ENCODE measurements around the gene P2RX1. TPM values are rescaled to one million over a fixed set of nuclear protein-coding genes. Genes with fewer than 3 reads are reported as not detected.

Gene P2RX1
- total and polyA plus RNA-seq, 2 donors (not counting 1 experiment from before 2014, with no cell fraction given), result 25.7 to 84.7 TPM

DNA sequence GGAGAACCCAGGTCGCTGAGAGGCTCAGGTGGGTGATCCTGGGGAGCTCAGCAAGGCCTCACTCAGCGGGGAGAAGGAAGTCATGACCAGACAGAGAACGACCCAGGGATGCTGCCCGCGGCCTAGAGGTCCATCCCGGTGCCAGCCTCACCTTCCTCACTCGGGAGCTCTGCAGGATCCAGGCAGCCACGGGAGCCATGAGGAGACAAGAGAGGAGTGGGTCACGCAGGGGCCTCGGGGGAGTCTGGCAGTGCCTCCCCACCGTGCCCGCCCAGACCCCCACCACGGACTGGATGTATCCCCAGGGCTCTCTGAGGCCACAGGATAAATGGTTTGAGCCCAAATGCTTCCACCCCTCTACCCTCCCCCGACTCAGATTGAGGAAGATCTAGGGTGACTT lies 37.3 kb upstream of the P2RX1 start:
- H3K27me3 Mint-ChIP-seq, result no peaks in the 10 kb centered on the region
- H3K4me3 Mint-ChIP-seq, result no peak overlapping the region
- no peak for ATAC-seq (ENCODE audit: low read depth)
- 92% methylated on average over 11 of the region's 14 CpGs for WGBS (ENCODE audit: insufficient coverage)
- POLR2A ChIA-PET, result no interaction called here
- Histone ChIP-seq H3K9ac (ENCODE audit: low read length) (no peak overlapping the region), H3K27me3 (replicated peaks in 1 of 4; ENCODE audit: control extremely low read depth in 1 of 4, control insufficient read depth in 3 of 4, insufficient read depth in 4 of 4, low read length in 3 of 4) (no peaks in the 10 kb centered on the region), H3K9me3 (ENCODE audit: control extremely low read depth in 1 of 3, control insufficient read depth in 2 of 3, insufficient read depth in 1 of 3, low read length in 2 of 3) (no peaks in the 10 kb centered on the region), H4K20me1 (ENCODE audit: control insufficient read depth, insufficient read depth, low read length, poor library complexity, severe bottlenecking) (peaks cover 97% of the 10 kb centered on the region), H2AFZ (ENCODE audit: insufficient read depth, low read depth, low read length, poor library complexity, severe bottlenecking) (no peak overlapping the region), H3K4me1 (ENCODE audit: control insufficient read depth in 2 of 2, insufficient read depth in 2 of 2, low read length in 2 of 2) (peaks cover 19 to 37% of the 10 kb centered on the region in 2 donors), H3K4me3 (ENCODE audit: control extremely low read depth in 1 of 5, extremely low read depth in 1 of 5, insufficient read depth in 1 of 5, low read depth in 2 of 5, low read length in 4 of 5) (no peak overlapping the region), H3K4me2 (replicated peaks; ENCODE audit: low read depth, low read length, poor library complexity, severe bottlenecking) (no peak overlapping the region), H3K36me3 (replicated peaks in 1 of 2; ENCODE audit: control extremely low read depth in 1 of 2, control insufficient read depth in 1 of 2, extremely low read depth in 1 of 2, insufficient read depth in 2 of 2, low read length in 1 of 2) (peaks cover 0 to 82% of the 10 kb centered on the region in 2 experiments), H3K27ac (ENCODE audit: low read length in 2 of 2) (peak overlapping the region in 1 of 2 donors; percentile 3), H3K79me2 (ENCODE audit: control insufficient read depth, insufficient read depth, low read length) (peaks cover 92% of the 10 kb centered on the region)
- peak overlapping the region; percentile 20 for H3K27ac Mint-ChIP-seq
- TF ChIP-seq EZH2 (IDR thresholded peaks at IDR 0.05; ENCODE audit: borderline replicate concordance, insufficient read depth, low read depth, low read length, poor library complexity, severe bottlenecking) (no peak), CTCF (IDR thresholded peaks at IDR 0.05) (no peak)
- CTCF ChIA-PET, result interaction anchor here (0.6 kb wide), 1 partner anchor 28 kb away, joined by 4 read pairs; no protein-coding TSS in a partner anchor
- no peaks in the 10 kb centered on the region for H3K9me3 Mint-ChIP-seq (ENCODE audit: insufficient read depth)
- H3K4me1 Mint-ChIP-seq, result peaks cover 29% of the 10 kb centered on the region
- intact Hi-C loops (cut with micrococcal nuclease), result no loop called here
- DNase-seq, result no peak

DNA sequence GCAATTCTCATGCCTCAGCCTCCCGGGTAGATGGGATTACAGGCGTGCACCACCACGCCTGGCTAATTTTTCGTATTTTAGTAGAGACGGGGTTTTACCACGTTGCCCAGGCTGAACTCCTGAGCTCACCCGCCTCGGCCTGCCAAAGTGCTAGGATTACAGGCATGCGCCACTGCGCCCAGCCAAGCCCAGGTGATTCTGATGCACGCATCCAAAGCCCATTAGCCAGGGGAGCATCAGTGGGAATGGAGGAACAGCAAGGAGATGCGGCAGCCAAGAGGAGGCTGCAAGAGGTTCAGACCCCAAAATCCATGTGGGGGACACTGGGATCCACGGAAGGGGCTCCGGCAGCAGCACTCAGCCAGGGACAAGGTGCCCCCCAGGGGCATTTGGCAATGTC lies 35.9 kb upstream of the P2RX1 start:
- Mint-ChIP-seq H3K4me3 (no peak overlapping the region), H3K27ac (no peak overlapping the region), H3K27me3 (no peaks in the 10 kb centered on the region), H3K9me3 (ENCODE audit: insufficient read depth) (no peaks in the 10 kb centered on the region), H3K4me1 (peaks cover 16% of the 10 kb centered on the region)
- no peak overlapping the region for H3K9ac ChIP-seq (ENCODE audit: low read length)
- DNase-seq, result no peak
- intact Hi-C loops (cut with micrococcal nuclease), result no loop called here
- peaks cover 0 to 83% of the 10 kb centered on the region in 2 experiments for H3K36me3 ChIP-seq (replicated peaks in 1 of 2; ENCODE audit: control extremely low read depth in 1 of 2, control insufficient read depth in 1 of 2, extremely low read depth in 1 of 2, insufficient read depth in 2 of 2, low read length in 1 of 2)
- peaks cover 11 to 24% of the 10 kb centered on the region in 2 donors for H3K4me1 ChIP-seq (ENCODE audit: control insufficient read depth in 2 of 2, insufficient read depth in 2 of 2, low read length in 2 of 2)
- H4K20me1 ChIP-seq (ENCODE audit: control insufficient read depth, insufficient read depth, low read length, poor library complexity, severe bottlenecking), result peaks cover 98% of the 10 kb centered on the region
- peaks cover 90% of the 10 kb centered on the region for H3K79me2 ChIP-seq (ENCODE audit: control insufficient read depth, insufficient read depth, low read length)
- no peak overlapping the region for H3K4me2 ChIP-seq (replicated peaks; ENCODE audit: low read depth, low read length, poor library complexity, severe bottlenecking)
- H3K27me3 ChIP-seq (replicated peaks in 1 of 4; ENCODE audit: control extremely low read depth in 1 of 4, control insufficient read depth in 3 of 4, insufficient read depth in 4 of 4, low read length in 3 of 4), result no peaks in the 10 kb centered on the region
- CTCF ChIA-PET, result interaction anchor here (1.5 kb wide), 1 partner anchor 13 kb away, joined by 3 read pairs; no protein-coding TSS in a partner anchor
- TF ChIP-seq CTCF (IDR thresholded peaks at IDR 0.05) (no peak), EZH2 (IDR thresholded peaks at IDR 0.05; ENCODE audit: borderline replicate concordance, insufficient read depth, low read depth, low read length, poor library complexity, severe bottlenecking) (no peak)
- H3K9me3 ChIP-seq (ENCODE audit: control extremely low read depth in 1 of 3, control insufficient read depth in 2 of 3, insufficient read depth in 1 of 3, low read length in 2 of 3), result no peaks in the 10 kb centered on the region
- H2AFZ ChIP-seq (ENCODE audit: insufficient read depth, low read depth, low read length, poor library complexity, severe bottlenecking), result no peak overlapping the region
- no peak overlapping the region for H3K27ac ChIP-seq (ENCODE audit: low read length in 2 of 2)
- ATAC-seq (ENCODE audit: low read depth), result no peak
- 95% methylated on average over 14 of the region's 14 CpGs for WGBS (ENCODE audit: insufficient coverage)
- POLR2A ChIA-PET, result interaction anchor here (1.6 kb wide), 1 partner anchor 9 kb away, joined by 5 read pairs; no protein-coding TSS in a partner anchor
- no peak overlapping the region for H3K4me3 ChIP-seq (ENCODE audit: control extremely low read depth in 1 of 5, extremely low read depth in 1 of 5, insufficient read depth in 1 of 5, low read depth in 2 of 5, low read length in 4 of 5)
